H1 (cell line): ENCODE measurements around the gene ITPKB. TPM values are rescaled to one million over a fixed set of nuclear protein-coding genes. Genes with fewer than 3 reads are reported as not detected.

Experiments used
- CTCF ChIA-PET: fragments of 300-600 bp; sonication (Branson Sonifier 250); formaldehyde crosslinking; loops from one replicate; lab custom pipeline; 2021; ENCODE audit not compliant: partially characterized antibody; lab: Charles Lee
- POLR2A ChIA-PET: fragments of 300-600 bp; sonication (Branson Sonifier 250); formaldehyde crosslinking; loops from one replicate; lab custom pipeline; 2021; ENCODE audit warnings: inconsistent platforms; ENCODE audit not compliant: partially characterized antibody; lab: Charles Lee
- DNase-seq, 2 experiments: peaks; one replicate each; pipeline versions ENCODE4 v3.0.0 to v3.0.0-alpha.2; 2010 to 2022; ENCODE audit warnings: low spot score in 2 of 2, low read depth in 1 of 2, mixed read lengths in 1 of 2
- FAIRE-seq: peaks from 2 replicates; lab custom pipeline; 2011; peaks lifted over from hg19 to GRCh38; lab: Jason Lieb, UNC
- H2AFZ ChIP-seq: 2 replicates; pipeline ENCODE4 v1.8.1; 2012; ENCODE audit warnings: low read length, inconsistent platforms
- H2AK5ac ChIP-seq: 2 replicates; pipeline ENCODE4 v1.6.1; 2013; ENCODE audit warnings: low read depth, low read length
- H2BK120ac ChIP-seq: replicated peaks from 2 replicates; pipeline ENCODE3; 2013; ENCODE audit warnings: low read depth, low read length, inconsistent platforms
- H2BK12ac ChIP-seq: 2 replicates; pipeline ENCODE4 v1.6.1; 2013; ENCODE audit warnings: low read depth, low read length
- H2BK15ac ChIP-seq: 2 replicates; pipeline ENCODE4 v1.6.1; 2013; ENCODE audit warnings: low read length
- H2BK20ac ChIP-seq: 2 replicates; pipeline ENCODE4 v1.6.1; 2013; ENCODE audit warnings: low read length
- H2BK5ac ChIP-seq: 2 replicates; pipeline ENCODE4 v1.6.1; 2013; ENCODE audit warnings: low read depth, low read length
- H3K14ac ChIP-seq: 2 replicates; pipeline ENCODE4 v1.6.1; 2013; ENCODE audit warnings: inconsistent platforms; ENCODE audit not compliant: insufficient read length
- H3K18ac ChIP-seq: 2 replicates; pipeline ENCODE4 v1.6.1; 2013; ENCODE audit warnings: low read length; ENCODE audit errors: extremely low read depth
- H3K23ac ChIP-seq: 2 replicates; pipeline ENCODE4 v1.6.1; 2013; ENCODE audit warnings: inconsistent platforms; ENCODE audit not compliant: insufficient read length
- H3K23me2 ChIP-seq: 2 replicates; pipeline ENCODE4 v1.6.1; 2013; ENCODE audit warnings: low read depth, low read length
- H3K27ac ChIP-seq: 2 replicates; pipeline ENCODE4 v1.6.1; 2011; ENCODE audit warnings: low read depth, low read length, inconsistent platforms
- H3K27me3 ChIP-seq, 4 experiments: replicated peaks in 1 of 4; 1 replicate in 1 of 4; 2 replicates in 3 of 4; pipeline versions ENCODE4 v1.6.1 to v1.8.1; 2011 to 2013; ENCODE audit warnings: low read length in 3 of 4, mild to moderate bottlenecking in 3 of 4, inconsistent platforms in 2 of 4, mixed read lengths in 2 of 4, moderate library complexity in 1 of 4; ENCODE audit not compliant: control insufficient read depth in 3 of 4, insufficient read depth in 3 of 4; ENCODE audit errors: extremely low read depth in 1 of 4
- H3K36me3 ChIP-seq, 4 experiments: 2 replicates each; pipeline versions ENCODE4 v1.6.1 to v1.8.1; 2011 to 2013; ENCODE audit warnings: mild to moderate bottlenecking in 4 of 4, low read length in 3 of 4, moderate library complexity in 2 of 4, control low read depth in 1 of 4, inconsistent platforms in 1 of 4; ENCODE audit not compliant: insufficient read depth in 4 of 4, control insufficient read depth in 2 of 4
- H3K4ac ChIP-seq: replicated peaks from 2 replicates; pipeline ENCODE3; 2013; ENCODE audit warnings: low read length, low read depth, mixed read lengths, inconsistent platforms; ENCODE audit not compliant: insufficient read length
- H3K4me1 ChIP-seq, 4 experiments: replicated peaks in 1 of 4; 1 replicate in 1 of 4; 2 replicates in 3 of 4; pipeline versions ENCODE4 v1.6.1 to v1.8.1; 2011 to 2013; ENCODE audit warnings: low read length in 3 of 4, inconsistent platforms in 2 of 4, mixed read lengths in 1 of 4; ENCODE audit not compliant: insufficient read depth in 4 of 4, control insufficient read depth in 3 of 4
- H3K4me2 ChIP-seq, 2 experiments: 2 replicates each; pipeline versions ENCODE4 v1.6.1 to v1.8.1; 2011 to 2013; ENCODE audit warnings: low read depth in 2 of 2, low read length in 2 of 2, control low read depth in 1 of 2, inconsistent platforms in 1 of 2, mild to moderate bottlenecking in 1 of 2; ENCODE audit not compliant: insufficient read depth in 1 of 2
- H3K4me3 ChIP-seq, 4 experiments: fragments of 200-600, 300-600 bp in 1 of 4; sonication (generic), shearing (Covaris generic), sonication (Bioruptor Twin) in 1 of 4; 2 replicates each; pipeline versions ENCODE4 v1.5.1 to v1.8.1; 2011 to 2016; ENCODE audit warnings: low read length in 4 of 4, low read depth in 3 of 4, control low read depth in 2 of 4, inconsistent platforms in 2 of 4, mild to moderate bottlenecking in 2 of 4, mixed read lengths in 1 of 4, moderate library complexity in 1 of 4; ENCODE audit not compliant: insufficient read depth in 2 of 4; ENCODE audit errors: extremely low read depth in 1 of 4
- H3K56ac ChIP-seq: replicated peaks from 2 replicates; pipeline ENCODE3; 2013; ENCODE audit warnings: low read depth, mild to moderate bottlenecking, mixed read lengths, low read length, inconsistent platforms; ENCODE audit not compliant: insufficient read length
- H3K79me1 ChIP-seq: 2 replicates; pipeline ENCODE4 v1.6.1; 2013; ENCODE audit warnings: low read depth, low read length, control low read depth
- H3K79me2 ChIP-seq, 2 experiments: 2 replicates each; pipeline versions ENCODE4 v1.6.1 to v1.8.1; 2012 to 2013; ENCODE audit warnings: low read length in 2 of 2, mild to moderate bottlenecking in 2 of 2, inconsistent platforms in 1 of 2; ENCODE audit not compliant: insufficient read depth in 2 of 2, control insufficient read depth in 1 of 2
- H3K9ac ChIP-seq, 4 experiments: replicated peaks in 1 of 4; 1 replicate in 1 of 4; 2 replicates in 3 of 4; pipeline versions ENCODE4 v1.6.1 to v1.8.1; 2011 to 2013; ENCODE audit warnings: low read depth in 3 of 4, low read length in 3 of 4, control low read depth in 2 of 4, mild to moderate bottlenecking in 2 of 4, moderate library complexity in 2 of 4, inconsistent platforms in 1 of 4; ENCODE audit errors: extremely low read depth in 1 of 4
- H3K9me3 ChIP-seq, 2 experiments: 2 replicates each; pipeline versions ENCODE4 v1.6.1 to v1.8.1; 2012 to 2013; ENCODE audit warnings: mild to moderate bottlenecking in 2 of 2, moderate library complexity in 2 of 2, control low read depth in 1 of 2, inconsistent platforms in 1 of 2, low read depth in 1 of 2, low read length in 1 of 2, mixed read lengths in 1 of 2; ENCODE audit not compliant: insufficient read depth in 2 of 2
- H4K20me1 ChIP-seq, 2 experiments: replicated peaks in 1 of 2; 2 replicates each; pipeline versions ENCODE3 to v1.8.1; 2011 to 2013; ENCODE audit warnings: inconsistent platforms in 2 of 2, low read length in 2 of 2, mild to moderate bottlenecking in 1 of 2; ENCODE audit not compliant: insufficient read depth in 2 of 2, control insufficient read depth in 1 of 2
- H4K5ac ChIP-seq: 2 replicates; pipeline ENCODE4 v1.6.1; 2013; ENCODE audit warnings: low read length, low read depth, mixed read lengths, inconsistent platforms; ENCODE audit not compliant: insufficient read length
- H4K8ac ChIP-seq: 2 replicates; pipeline ENCODE4 v1.8.0; 2013; ENCODE audit warnings: mild to moderate bottlenecking, moderate library complexity, low read length, inconsistent platforms; ENCODE audit not compliant: insufficient read depth; ENCODE audit errors: extremely low read depth
- H4K91ac ChIP-seq: replicated peaks from 2 replicates; pipeline ENCODE3; 2013; ENCODE audit warnings: low read length, mixed read lengths, inconsistent platforms; ENCODE audit not compliant: insufficient read length
- BACH1 ChIP-seq: IDR thresholded peaks from 2 replicates; pipeline ENCODE4 v1.6.1; 2012; ENCODE audit warnings: low read length, improper control_type of control experiment
- BCL11A ChIP-seq, 2 experiments: IDR thresholded peaks; one replicate each; pipeline ENCODE4 v1.6.1; 2011; ENCODE audit warnings: low read depth in 2 of 2, low read length in 2 of 2, mild to moderate bottlenecking in 2 of 2
- BRCA1 ChIP-seq: IDR thresholded peaks from 2 replicates; pipeline ENCODE4 v1.6.1; 2012; ENCODE audit warnings: low read depth, low read length, improper control_type of control experiment
- EGR1 ChIP-seq: IDR thresholded peaks from 2 replicates; pipeline ENCODE4 v1.6.1; 2011; ENCODE audit warnings: low read depth, low read length, borderline replicate concordance
- MAX ChIP-seq: IDR thresholded peaks from 2 replicates; pipeline ENCODE4 v1.6.1; 2012; ENCODE audit warnings: inconsistent platforms
- PHF8 ChIP-seq: fragments of 200-600 bp; sonication (generic); conservative IDR thresholded peaks from 2 replicates; pipeline ENCODE4 v1.7.1; 2012; ENCODE audit warnings: low read depth, mild to moderate bottlenecking, inconsistent platforms, low read length, moderate library complexity
- RAD21 ChIP-seq, 2 experiments: IDR thresholded peaks in 1 of 2; conservative IDR thresholded peaks in 1 of 2; 2 replicates each; pipeline ENCODE4 v1.6.1; 2011; ENCODE audit warnings: low read depth in 2 of 2, low read length in 2 of 2, improper control_type of control experiment in 1 of 2, inconsistent platforms in 1 of 2, mild to moderate bottlenecking in 1 of 2, moderate library complexity in 1 of 2
- RXRA ChIP-seq: IDR thresholded peaks from 2 replicates; pipeline ENCODE4 v1.6.1; 2011; ENCODE audit warnings: low read depth, mild to moderate bottlenecking, low read length, moderate library complexity; ENCODE audit not compliant: insufficient read depth
- SIN3A ChIP-seq, 2 experiments: IDR thresholded peaks in 1 of 2; conservative IDR thresholded peaks in 1 of 2; 2 replicates each; pipeline ENCODE4 v1.6.1; 2011 to 2012; ENCODE audit warnings: low read length in 2 of 2, improper control_type of control experiment in 1 of 2, low read depth in 1 of 2, mild to moderate bottlenecking in 1 of 2
- SUZ12 ChIP-seq: fragments of 200-600 bp; sonication (generic); IDR thresholded peaks from 2 replicates; pipeline ENCODE4 v1.6.1; 2012; ENCODE audit warnings: mild to moderate bottlenecking, inconsistent platforms, low read length, moderate library complexity, mixed read lengths
- TAF1 ChIP-seq: IDR thresholded peaks from 2 replicates; pipeline ENCODE4 v1.6.1; 2011; ENCODE audit warnings: mild to moderate bottlenecking, low read depth, low read length
- WGBS, 2 experiments: shearing (Covaris generic) in 1 of 2; methylation state at CpG; one replicate each; pipeline versions ENCODE4 v1.1.6 to v1.1.7; 2013 to 2015; ENCODE audit warnings: low lambda C conversion rate in 2 of 2, mixed read lengths in 2 of 2, inconsistent platforms in 1 of 2, low coverage in 1 of 2, missing lambda C conversion rate in 1 of 2; ENCODE audit not compliant: insufficient replicate concordance in 2 of 2, insufficient coverage in 1 of 2, insufficient read length in 1 of 2; ENCODE audit errors: extremely low coverage in 1 of 2, missing lambda C conversion rate in 1 of 2; 5-methylcytosine and 5-hydroxymethylcytosine counted together
- polyA plus RNA-seq, 7 experiments: library from polyadenylated mRNA; depleted of rRNA in 3 of 7; stranded (reverse) in 5 of 7; unstranded in 2 of 7; fragments of >200 nt in 5 of 7; fragments of 200-250 nt in 2 of 7; gene quantifications; 1 replicate in 5 of 7; 2 replicates in 1 of 7; 4 replicates in 1 of 7; pipeline versions ENCODE4 v1.2.1 to v1.2.3, GENCODE V29; 2011 to 2013; ENCODE audit warnings: missing spikeins in 2 of 7, mixed read lengths in 2 of 7
- total RNA-seq: library from RNA; stranded (reverse); fragmentation: NEBNext Ultra II Directional; extraction: Animal tissue kit (Norgen Biotek cat#: 25700); gene quantifications from 2 replicates; pipeline ENCODE4 v1.2.1, GENCODE V29; 2021
- TF ChIP-seq, protein P1 (sequence below): IDR thresholded peaks from 2 replicates; pipeline ENCODE4 v1.6.1; 2011; ENCODE audit warnings: low read length, improper control_type of control experiment

Gene ITPKB
- total and polyA plus RNA-seq, 2 of the 8 experiments (the other 6 are each of a cell fraction or from before 2014, with no cell fraction given): 1.7 to 4.8 TPM

DNA sequence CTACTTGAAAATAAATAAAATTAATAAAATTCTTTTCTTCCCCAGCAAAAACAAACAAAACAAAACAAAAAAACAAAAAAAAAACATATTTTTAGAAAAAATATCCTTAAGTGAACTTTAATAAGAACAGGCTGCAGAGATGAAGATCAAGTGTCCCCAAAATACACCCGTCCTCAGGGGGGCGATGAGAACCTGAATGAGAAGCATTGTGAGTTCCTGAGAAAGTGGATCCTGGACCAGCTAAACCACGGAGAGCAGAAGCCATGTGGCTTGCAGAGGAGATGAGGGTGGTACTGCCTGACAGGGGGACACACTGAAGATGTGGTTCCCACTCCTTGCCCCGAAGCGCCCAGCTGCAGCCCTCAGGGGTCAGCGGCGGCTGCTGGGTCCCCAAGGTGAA is 89.3 kb downstream of the ITPKB start:
- Histone ChIP-seq H3K4me3 (no peak overlapping the region), H3K4me2 (no peak overlapping the region), H4K5ac (no peak overlapping the region), H4K20me1 (peaks cover 0 to 4% of the 10 kb centered on the region in 2 experiments), H3K9ac (no peak overlapping the region), H2AK5ac (no peak overlapping the region), H3K56ac (no peak overlapping the region), H3K36me3 (no peaks in the 10 kb centered on the region), H3K18ac (no peak overlapping the region), H3K4ac (no peak overlapping the region), H2BK12ac (no peak overlapping the region), H3K27me3 (no peaks in the 10 kb centered on the region; a peak in 1 of 7 replicates), H3K23me2 (no peaks in the 10 kb centered on the region), H3K27ac (no peak overlapping the region), H2BK15ac (no peak overlapping the region), H4K8ac (no peak overlapping the region), H2BK120ac (no peak overlapping the region), H3K79me2 (no peaks in the 10 kb centered on the region), H3K4me1 (peaks cover 4 to 18% (median 13%) of the 10 kb centered on the region in 4 experiments), H4K91ac (peak overlapping the region; percentile 14), H2AFZ (no peak overlapping the region), H3K9me3 (no peaks in the 10 kb centered on the region), H2BK20ac (no peak overlapping the region; the same call in 1 of the 2 replicates), H3K14ac (no peak overlapping the region), H3K79me1 (no peaks in the 10 kb centered on the region), H2BK5ac (no peak overlapping the region), H3K23ac (no peak overlapping the region)
- 73% methylated on average over 7 of the region's 7 CpGs; no CpG with 5 or more reads in 1 of the 2 experiments for WGBS, 2 experiments
- POLR2A ChIA-PET: interaction anchor here (0.7 kb wide), 1 partner anchor 347 kb away, joined by 4 read pairs; no protein-coding TSS in a partner anchor
- FAIRE-seq (no peak), DNase-seq (no peak)
- CTCF ChIA-PET: interaction anchor here (0.5 to 6.1 kb wide), 16 partner anchors 9 to 500 kb away, joined by 3 to 27 read pairs (median 4); no protein-coding TSS in a partner anchor
- no peak for TF ChIP-seq SIN3A (conservative IDR thresholded peaks at IDR 0.05 in 1 of 2, IDR thresholded peaks at IDR 0.05 in 1 of 2; ENCODE audit: low read depth in 1 of 2, low read length in 2 of 2)
- no peak for TF ChIP-seq BRCA1
- TF ChIP-seq RAD21 (IDR thresholded peaks at IDR 0.05 in 1 of 2, conservative IDR thresholded peaks at IDR 0.05 in 1 of 2; ENCODE audit: low read depth in 2 of 2, low read length in 2 of 2): peak; percentile 62 to 70
- no peak for TF ChIP-seq SUZ12
- TF ChIP-seq EGR1: no peak
- no peak for TF ChIP-seq TAF1
- TF ChIP-seq BCL11A (IDR thresholded peaks at IDR 0.05; ENCODE audit: low read depth in 2 of 2, low read length in 2 of 2): no peak
- no peak for TF ChIP-seq RXRA
- peak; percentile 30; the same call in 1 of the 2 replicates for TF ChIP-seq MAX
- TF ChIP-seq, protein P1, sequence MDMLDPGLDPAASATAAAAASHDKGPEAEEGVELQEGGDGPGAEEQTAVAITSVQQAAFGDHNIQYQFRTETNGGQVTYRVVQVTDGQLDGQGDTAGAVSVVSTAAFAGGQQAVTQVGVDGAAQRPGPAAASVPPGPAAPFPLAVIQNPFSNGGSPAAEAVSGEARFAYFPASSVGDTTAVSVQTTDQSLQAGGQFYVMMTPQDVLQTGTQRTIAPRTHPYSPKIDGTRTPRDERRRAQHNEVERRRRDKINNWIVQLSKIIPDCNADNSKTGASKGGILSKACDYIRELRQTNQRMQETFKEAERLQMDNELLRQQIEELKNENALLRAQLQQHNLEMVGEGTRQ: no peak
- no peak for TF ChIP-seq PHF8
- TF ChIP-seq BACH1: no peak
